Ascending aorta (tissue), 2 donors: ENCODE data around the gene PARD6G. TPM values are rescaled to one million over a fixed set of nuclear protein-coding genes. Genes with fewer than 3 reads are reported as not detected.

Experiments
- DNase-seq, 2 donors: peaks; one replicate each; pipeline ENCODE4 v3.0.0-alpha.2; 2019; ENCODE audit warnings: low spot score in 2 of 2
- H3K27ac ChIP-seq, 2 donors: fragments of 200-600 bp; sonication (generic); one replicate each; pipeline ENCODE4 v1.5.1; 2016 to 2017; ENCODE audit warnings: mild to moderate bottlenecking in 1 of 2
- H3K27me3 ChIP-seq: fragments of 200-600 bp; sonication (generic); one replicate; pipeline ENCODE4 v1.5.1; 2017
- H3K36me3 ChIP-seq, 2 donors: fragments of 200-600 bp; sonication (generic); one replicate each; pipeline ENCODE4 v1.5.1; 2016
- H3K4me1 ChIP-seq, 2 donors: fragments of 200-600 bp; sonication (generic); one replicate each; pipeline ENCODE4 v1.5.1; 2016 to 2017; ENCODE audit warnings: mild to moderate bottlenecking in 1 of 2
- H3K4me3 ChIP-seq, 2 donors: fragments of 200-600 bp; sonication (generic); one replicate each; pipeline ENCODE4 v1.5.1; 2016 to 2017; ENCODE audit warnings: mild to moderate bottlenecking in 1 of 2
- H3K9me3 ChIP-seq, 2 donors: fragments of 200-600 bp; sonication (generic); one replicate each; pipeline ENCODE4 v1.5.1; 2016
- CTCF ChIP-seq, 3 experiments: fragments of 200-600 bp in 2 of 3; fragments of 450-650 bp in 1 of 3; sonication (generic) in 2 of 3; IDR thresholded peaks; one replicate each; pipeline ENCODE4 v1.5.1; 2016 to 2019; ENCODE audit warnings: antibody characterized with exemption in 3 of 3, mild to moderate bottlenecking in 1 of 3, moderate library complexity in 1 of 3
- intact Hi-C: fragments of 100-400 bp; cut with DNase I; formaldehyde crosslinking; loops from one replicate; pipeline ENCODE4 v1.15.1; 2023
- total RNA-seq: library from RNA; depleted of rRNA; stranded (reverse); fragments of >200 nt; gene quantifications from one replicate; pipeline ENCODE4 v1.1.0, GENCODE V29; 2016

The PARD6G gene
- total RNA-seq, 1 donor from 2014 or later = 7.9 TPM

- Histone ChIP-seq H3K9me3 (no peaks in the 10 kb centered on the region), H3K36me3 (no peaks in the 10 kb centered on the region), H3K4me1 (no peaks in the 10 kb centered on the region), H3K27ac (no peak overlapping the region), H3K4me3 (no peak overlapping the region), H3K27me3 (no peaks in the 10 kb centered on the region)
- no peak for TF ChIP-seq CTCF (IDR thresholded peaks at IDR 0.05)
- intact Hi-C loops = no loop called here
- DNase-seq = no peak
Measured at GRCh38 chr18:80254971-80255500, 7.7 kb upstream of the PARD6G start.

DNA sequence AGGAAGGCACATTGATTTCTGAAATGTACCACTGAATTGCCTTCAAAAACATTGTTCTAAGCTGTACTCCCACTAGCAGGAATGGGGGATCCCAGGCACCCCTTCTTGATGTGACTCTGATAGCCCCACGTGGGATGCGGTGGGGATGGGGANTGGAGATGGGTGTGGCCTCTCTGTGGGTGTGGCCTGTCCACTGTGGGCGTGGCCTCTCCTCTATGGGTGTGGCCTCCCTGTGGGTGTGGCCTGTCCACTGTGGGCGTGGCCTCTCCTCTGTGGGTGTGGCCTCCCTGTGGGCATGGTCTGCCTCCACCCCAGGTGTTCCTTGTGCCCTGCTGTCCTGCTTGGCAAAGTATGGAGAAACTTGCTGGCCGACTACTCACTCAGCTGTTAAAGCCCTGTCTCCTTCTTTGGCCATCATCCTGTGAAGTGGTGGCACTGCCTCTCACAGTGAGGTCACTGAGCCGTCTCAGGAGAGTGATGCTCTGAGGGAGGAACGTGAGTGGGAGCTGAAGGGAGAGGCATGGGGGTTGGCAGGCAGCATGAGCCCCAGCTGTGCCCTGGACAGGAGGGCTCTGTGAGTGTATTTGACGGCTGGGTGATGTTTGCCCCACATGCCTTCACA, 6.7 kb upstream of the PARD6G start:
- intact Hi-C loops = no loop called here
- DNase-seq = no peak
- no peak overlapping the region for H3K27ac ChIP-seq
- H3K4me1 ChIP-seq = no peaks in the 10 kb centered on the region
- no peaks in the 10 kb centered on the region for H3K9me3 ChIP-seq
- no peaks in the 10 kb centered on the region for H3K36me3 ChIP-seq
- no peak for TF ChIP-seq CTCF (IDR thresholded peaks at IDR 0.05)
- H3K27me3 ChIP-seq = no peaks in the 10 kb centered on the region
- H3K4me3 ChIP-seq = no peak overlapping the region

DNA sequence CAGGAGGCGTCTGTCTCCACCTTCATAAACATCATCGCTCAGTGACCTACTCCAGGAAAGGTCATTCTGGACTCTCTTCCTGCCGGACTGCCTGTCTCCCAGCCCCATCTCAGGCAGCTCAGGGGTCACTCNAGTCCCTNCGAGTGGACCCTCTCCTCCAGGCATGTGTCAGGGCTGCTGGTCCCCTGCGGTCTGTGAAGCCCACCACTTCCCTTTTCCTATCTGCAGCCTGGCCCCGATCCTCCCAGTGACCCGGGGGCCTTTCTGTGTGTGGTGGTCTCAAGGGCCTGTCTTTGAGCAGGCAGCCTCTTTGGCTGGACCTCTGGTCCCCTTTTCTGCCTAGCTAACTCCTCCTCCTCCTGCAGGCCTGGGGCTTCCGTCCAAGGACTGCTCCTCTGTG, 5.9 kb upstream of the PARD6G start:
- Histone ChIP-seq H3K9me3 (no peaks in the 10 kb centered on the region), H3K36me3 (no peaks in the 10 kb centered on the region), H3K4me1 (no peaks in the 10 kb centered on the region), H3K4me3 (no peak overlapping the region), H3K27ac (no peak overlapping the region), H3K27me3 (no peaks in the 10 kb centered on the region)
- no peak for TF ChIP-seq CTCF (IDR thresholded peaks at IDR 0.05)
- intact Hi-C loops = no loop called here
- no peak for DNase-seq

- H3K36me3 ChIP-seq = no peaks in the 10 kb centered on the region
- no peak for DNase-seq
- no peak overlapping the region for H3K27ac ChIP-seq
- no peaks in the 10 kb centered on the region for H3K27me3 ChIP-seq
- H3K4me1 ChIP-seq = peaks cover 0 to 6% of the 10 kb centered on the region in 2 donors
- intact Hi-C loops = no loop called here
- no peaks in the 10 kb centered on the region for H3K9me3 ChIP-seq
- TF ChIP-seq CTCF (IDR thresholded peaks at IDR 0.05) = no peak
- no peak overlapping the region for H3K4me3 ChIP-seq
Measured at GRCh38 chr18:80252136-80252535, 4.8 kb upstream of the PARD6G start.

DNA sequence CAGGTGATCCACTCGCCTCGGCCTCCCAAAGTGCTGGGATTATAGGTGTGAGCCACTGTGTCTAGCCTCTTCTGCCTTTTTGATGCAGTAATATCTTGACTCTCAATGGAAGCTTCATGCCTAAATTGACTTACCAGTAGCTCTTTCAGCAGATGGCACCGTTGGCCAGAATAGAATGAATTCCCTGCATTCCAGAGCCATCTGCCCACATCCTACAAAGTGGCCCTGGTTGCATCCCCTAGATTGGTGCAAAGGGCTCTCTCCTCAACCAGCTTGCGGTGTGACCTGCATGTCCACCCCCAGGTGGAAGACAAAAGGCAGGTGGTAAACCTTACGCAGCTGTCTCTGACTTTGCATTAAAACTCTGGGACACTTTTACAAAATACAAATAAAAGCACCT, 4.4 kb upstream of the PARD6G start:
- H3K36me3 ChIP-seq = no peaks in the 10 kb centered on the region
- no peak for TF ChIP-seq CTCF (IDR thresholded peaks at IDR 0.05)

More for the DNA sequence above, 4.4 kb upstream of the PARD6G start:
- Histone ChIP-seq H3K4me3 (no peak overlapping the region), H3K9me3 (no peaks in the 10 kb centered on the region), H3K27ac (no peak overlapping the region), H3K27me3 (no peaks in the 10 kb centered on the region), H3K4me1 (peaks cover 0 to 6% of the 10 kb centered on the region in 2 donors)
- intact Hi-C loops = no loop called here
- no peak for DNase-seq
